ENCODE data around the gene ADAMTS2. TPM values are rescaled to one million over a fixed set of nuclear protein-coding genes. Genes with fewer than 3 reads are reported as not detected.
A peak's percentile ranks its signal among the peaks of the same experiment; 100 is the strongest.

Gene ADAMTS2
- polyA plus RNA-seq, 1 donor from 2014 or later = not detected

DNA sequence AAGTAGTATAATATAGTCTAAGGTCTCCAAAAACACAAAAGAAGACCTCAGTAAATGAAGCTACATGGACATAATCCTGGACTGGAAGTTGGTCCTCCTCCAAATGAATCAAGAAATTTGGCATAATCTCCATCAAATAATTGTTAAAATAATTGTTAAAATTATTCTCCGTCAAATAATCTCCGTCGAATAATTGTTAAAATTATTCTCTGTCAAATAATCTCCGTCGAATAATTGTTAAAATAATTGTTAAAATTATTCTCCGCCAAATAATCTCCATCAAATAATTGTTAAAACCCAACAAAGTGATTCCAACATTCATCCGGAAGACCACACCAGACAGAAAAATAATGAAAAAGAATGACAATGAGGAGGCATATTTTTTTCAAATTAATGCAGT is 130.6 kb downstream of the ADAMTS2 start:
- Mint-ChIP-seq H3K27ac (no peak overlapping the region), H3K4me3 (no peak overlapping the region), H3K9me3 (no peaks in the 10 kb centered on the region), H3K27me3 (peaks cover 6% of the 10 kb centered on the region), H3K36me3 (no peaks in the 10 kb centered on the region), H3K4me1 (no peaks in the 10 kb centered on the region)

- H3K27ac Mint-ChIP-seq = no peak overlapping the region
- H3K27me3 Mint-ChIP-seq = peaks cover 7% of the 10 kb centered on the region
- H3K36me3 Mint-ChIP-seq = no peaks in the 10 kb centered on the region
- no peaks in the 10 kb centered on the region for H3K4me1 Mint-ChIP-seq
- H3K9me3 Mint-ChIP-seq = no peaks in the 10 kb centered on the region
- H3K4me3 Mint-ChIP-seq = no peak overlapping the region
Measured at GRCh38 chr5:179212870-179213269, 132.4 kb downstream of the ADAMTS2 start.

DNA sequence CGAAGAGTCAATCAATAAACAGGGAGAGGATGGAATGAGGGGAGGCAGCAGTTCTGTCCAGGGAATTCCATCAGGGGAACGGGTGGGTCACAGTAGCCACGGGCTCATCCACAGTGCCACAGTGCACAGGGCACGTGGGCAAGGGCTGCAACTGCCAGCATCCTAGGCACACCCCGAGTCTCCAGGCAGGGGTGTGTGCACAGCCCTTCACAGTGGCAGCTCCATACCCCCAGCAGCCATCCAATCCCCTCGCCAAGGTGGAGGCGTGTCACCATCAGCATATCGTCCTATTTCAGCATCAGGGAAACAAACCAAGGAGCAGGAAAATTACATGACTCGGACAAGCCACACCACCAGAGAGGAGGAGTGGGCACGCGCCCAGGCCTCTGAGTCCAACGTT is 133.6 kb downstream of the ADAMTS2 start:
- Mint-ChIP-seq H3K36me3 (no peaks in the 10 kb centered on the region), H3K4me3 (no peak overlapping the region), H3K9me3 (no peaks in the 10 kb centered on the region), H3K27ac (no peak overlapping the region), H3K4me1 (no peaks in the 10 kb centered on the region), H3K27me3 (peaks cover 7% of the 10 kb centered on the region)

DNA sequence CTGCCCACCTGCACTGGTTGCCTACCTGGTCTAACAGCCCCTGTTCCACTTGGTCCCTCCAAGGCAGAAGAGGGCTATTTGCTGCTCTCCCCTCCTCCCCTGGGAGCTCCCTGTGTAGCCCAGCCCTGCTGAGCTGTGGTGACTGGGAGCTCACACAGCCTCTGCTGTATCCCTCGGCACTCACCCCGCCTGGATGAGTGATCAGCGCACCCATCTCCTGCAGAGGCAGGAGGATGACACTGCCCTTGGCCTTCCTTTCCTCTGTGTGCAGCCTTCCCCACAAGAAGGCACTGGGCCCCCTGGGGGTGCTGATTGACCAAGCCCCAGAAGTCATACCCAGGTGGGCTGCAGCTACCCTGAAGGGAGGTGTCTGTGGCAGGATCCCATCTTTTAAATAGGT is 134.2 kb downstream of the ADAMTS2 start:
- no peaks in the 10 kb centered on the region for H3K9me3 Mint-ChIP-seq
- H3K27ac Mint-ChIP-seq = no peak overlapping the region
- no peak overlapping the region for H3K4me3 Mint-ChIP-seq
- H3K27me3 Mint-ChIP-seq = peaks cover 7% of the 10 kb centered on the region
- no peaks in the 10 kb centered on the region for H3K36me3 Mint-ChIP-seq
- no peaks in the 10 kb centered on the region for H3K4me1 Mint-ChIP-seq

GRCh38 chr5:179210478-179210877 is 134.8 kb downstream of the ADAMTS2 start:
- Mint-ChIP-seq H3K36me3 (no peaks in the 10 kb centered on the region), H3K27ac (no peak overlapping the region), H3K4me3 (no peak overlapping the region), H3K4me1 (no peaks in the 10 kb centered on the region), H3K9me3 (no peaks in the 10 kb centered on the region), H3K27me3 (peaks cover 7% of the 10 kb centered on the region)

DNA sequence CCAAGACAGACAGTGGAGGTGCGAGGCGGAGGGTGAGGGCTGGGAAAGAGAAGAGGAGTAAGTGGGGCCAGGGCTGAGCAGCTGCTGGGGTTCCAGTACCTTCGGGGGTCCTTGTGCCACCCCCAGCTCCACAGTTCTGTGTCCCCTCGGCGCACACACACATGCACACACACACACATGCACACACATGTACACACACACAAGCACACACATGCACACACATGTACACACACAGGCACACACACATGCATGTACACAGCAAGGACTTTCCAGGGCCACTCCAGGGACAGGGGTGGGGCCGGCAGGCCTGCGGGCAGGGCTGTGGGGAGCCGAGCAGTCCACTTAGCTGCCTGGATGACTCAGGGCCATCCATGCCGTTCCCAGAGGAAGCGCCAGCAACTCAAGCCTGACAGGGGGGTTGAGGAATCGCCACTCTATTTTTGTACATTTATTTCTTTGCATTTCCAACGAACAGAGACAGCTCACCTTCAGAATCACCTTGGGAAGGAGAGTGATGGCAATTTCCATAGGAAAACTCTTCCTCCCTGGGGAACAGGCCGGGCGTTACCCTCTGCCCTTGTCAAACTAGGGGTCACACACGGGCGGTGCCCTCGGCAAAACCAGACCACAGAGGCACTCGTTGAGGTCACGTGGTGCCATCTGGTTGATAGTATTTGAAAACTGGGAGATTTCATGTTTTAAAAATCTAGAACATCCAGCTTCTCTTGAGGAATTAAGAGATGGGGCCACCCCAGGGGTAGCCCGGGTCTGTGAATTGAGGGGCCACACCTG is 135.7 kb downstream of the ADAMTS2 start:
- H3K4me3 Mint-ChIP-seq = no peak overlapping the region

GRCh38 chr5:179208706-179209358 is 136.4 kb downstream of the ADAMTS2 start:
- no peak overlapping the region for H3K4me3 Mint-ChIP-seq
- peaks cover 7% of the 10 kb centered on the region for H3K27me3 Mint-ChIP-seq

More for the DNA sequence above, 135.7 kb downstream of the ADAMTS2 start:
- Mint-ChIP-seq H3K4me1 (no peaks in the 10 kb centered on the region), H3K27ac (no peak overlapping the region), H3K9me3 (no peaks in the 10 kb centered on the region), H3K36me3 (no peaks in the 10 kb centered on the region), H3K27me3 (peaks cover 7% of the 10 kb centered on the region)

GRCh38 chr5:179207920-179208705 is 137.1 kb downstream of the ADAMTS2 start:
- Mint-ChIP-seq H3K27me3 (peaks cover 3% of the 10 kb centered on the region), H3K4me1 (no peaks in the 10 kb centered on the region), H3K9me3 (no peaks in the 10 kb centered on the region), H3K4me3 (no peak overlapping the region), H3K36me3 (no peaks in the 10 kb centered on the region), H3K27ac (no peak overlapping the region)

More at GRCh38 chr5:179208706-179209358, 136.4 kb downstream of the ADAMTS2 start:
- H3K9me3 Mint-ChIP-seq = no peaks in the 10 kb centered on the region
- H3K36me3 Mint-ChIP-seq = no peaks in the 10 kb centered on the region
- H3K27ac Mint-ChIP-seq = no peak overlapping the region
- H3K4me1 Mint-ChIP-seq = no peaks in the 10 kb centered on the region

- Mint-ChIP-seq H3K27ac (no peak overlapping the region), H3K4me3 (no peak overlapping the region), H3K9me3 (no peaks in the 10 kb centered on the region), H3K27me3 (peaks cover 2% of the 10 kb centered on the region), H3K36me3 (no peaks in the 10 kb centered on the region), H3K4me1 (no peaks in the 10 kb centered on the region)
Measured at GRCh38 chr5:179207470-179207869, 137.8 kb downstream of the ADAMTS2 start.

GRCh38 chr5:179206366-179206765 is 138.9 kb downstream of the ADAMTS2 start:
- no peaks in the 10 kb centered on the region for H3K4me1 Mint-ChIP-seq
- H3K9me3 Mint-ChIP-seq = no peaks in the 10 kb centered on the region
- peaks cover 2% of the 10 kb centered on the region for H3K27me3 Mint-ChIP-seq
- H3K4me3 Mint-ChIP-seq = no peak overlapping the region
- H3K36me3 Mint-ChIP-seq = no peaks in the 10 kb centered on the region
- no peak overlapping the region for H3K27ac Mint-ChIP-seq

- Mint-ChIP-seq H3K9me3 (no peaks in the 10 kb centered on the region), H3K36me3 (no peaks in the 10 kb centered on the region), H3K27ac (no peak overlapping the region), H3K27me3 (peaks cover 2% of the 10 kb centered on the region), H3K4me1 (no peaks in the 10 kb centered on the region), H3K4me3 (no peak overlapping the region)
Measured at GRCh38 chr5:179205277-179205676, 140.0 kb downstream of the ADAMTS2 start.

- Mint-ChIP-seq H3K36me3 (no peaks in the 10 kb centered on the region), H3K4me1 (no peaks in the 10 kb centered on the region), H3K9me3 (no peaks in the 10 kb centered on the region), H3K4me3 (no peak overlapping the region), H3K27ac (no peak overlapping the region), H3K27me3 (no peaks in the 10 kb centered on the region)
Measured at GRCh38 chr5:179204572-179204971, 140.7 kb downstream of the ADAMTS2 start.

- peak overlapping the region in 1 of 4 donors; percentile 5 for H3K4me3 Mint-ChIP-seq
- H3K27ac Mint-ChIP-seq = no peak overlapping the region
- H3K27me3 Mint-ChIP-seq = no peaks in the 10 kb centered on the region
- H3K36me3 Mint-ChIP-seq = no peaks in the 10 kb centered on the region
- H3K4me1 Mint-ChIP-seq = no peaks in the 10 kb centered on the region
- H3K9me3 Mint-ChIP-seq = no peaks in the 10 kb centered on the region
Measured at GRCh38 chr5:179203248-179203647, 142.0 kb downstream of the ADAMTS2 start.

DNA sequence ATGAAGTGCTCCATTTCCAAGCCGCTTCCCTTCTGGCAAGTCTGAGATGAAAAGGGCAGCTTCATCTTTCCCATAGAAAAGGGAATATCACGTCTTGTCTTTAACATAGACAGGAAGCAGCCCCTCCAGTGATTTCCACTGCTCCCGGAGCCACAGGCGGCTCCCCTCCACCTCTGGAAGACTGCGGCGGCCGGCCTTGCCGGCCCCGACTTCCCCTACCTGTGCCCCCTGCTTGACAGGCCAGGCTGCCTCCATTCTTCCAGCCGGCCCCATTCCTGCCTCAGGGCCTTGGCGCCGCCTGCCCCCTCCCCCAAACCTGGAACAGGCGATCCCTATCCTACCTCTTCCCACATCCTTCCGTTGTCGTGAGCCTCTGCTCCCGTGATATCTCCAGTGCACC is 143.3 kb downstream of the ADAMTS2 start:
- Mint-ChIP-seq H3K27me3 (no peaks in the 10 kb centered on the region), H3K27ac (no peak overlapping the region), H3K4me1 (no peaks in the 10 kb centered on the region)

GRCh38 chr5:179199246-179199645 is 146.0 kb downstream of the ADAMTS2 start:
- H3K36me3 Mint-ChIP-seq = no peaks in the 10 kb centered on the region
- no peaks in the 10 kb centered on the region for H3K9me3 Mint-ChIP-seq
- no peaks in the 10 kb centered on the region for H3K4me1 Mint-ChIP-seq
- H3K4me3 Mint-ChIP-seq = no peak overlapping the region
- peaks cover 4% of the 10 kb centered on the region for H3K27me3 Mint-ChIP-seq
- H3K27ac Mint-ChIP-seq = peak overlapping the region in 1 of 3 donors; percentile 53

More for the DNA sequence above, 143.3 kb downstream of the ADAMTS2 start:
- no peak overlapping the region for H3K4me3 Mint-ChIP-seq
- H3K36me3 Mint-ChIP-seq = no peaks in the 10 kb centered on the region
- no peaks in the 10 kb centered on the region for H3K9me3 Mint-ChIP-seq

All from IgD-negative memory B cell (primary cell).